Myocyte (in vitro differentiated cells): Measurements from ENCODE around the gene EIF1AD. TPM values are rescaled to one million over a fixed set of nuclear protein-coding genes. Genes with fewer than 3 reads are reported as not detected.

Experiments used
- DNase-seq: peaks from one replicate; pipeline ENCODE4 v3.0.0-alpha.2; 2012; ENCODE audit warnings: low read depth
- total RNA-seq: library from RNA; depleted of rRNA; stranded (reverse); fragments of >200 nt; gene quantifications from 2 replicates; pipeline ENCODE4 v1.2.3, GENCODE V29; 2014

EIF1AD gene
- total RNA-seq, 1 donor from 2014 or later = 41.3 TPM

GRCh38 chr11:66006134-66006890, 4.4 kb upstream of the EIF1AD start:
- no peak for DNase-seq

- DNase-seq = no peak
Measured at GRCh38 chr11:66004186-66004585, 2.2 kb upstream of the EIF1AD start.

- DNase-seq = no peak
Measured at GRCh38 chr11:66003291-66003690, 1.3 kb upstream of the EIF1AD start.

- DNase-seq = peak; percentile 82
Measured at GRCh38 chr11:66002648-66003225, 780 bp upstream of the EIF1AD start.

GRCh38 chr11:65997286-65997685, 4.7 kb downstream of the EIF1AD start:
- no peak for DNase-seq

- DNase-seq = no peak
Measured at GRCh38 chr11:65992056-65992455, 9.9 kb downstream of the EIF1AD start.

GRCh38 chr11:65988791-65989592, 13.0 kb downstream of the EIF1AD start:
- DNase-seq = peak; percentile 96

GRCh38 chr11:65987336-65987735, 14.6 kb downstream of the EIF1AD start:
- no peak for DNase-seq

GRCh38 chr11:65983589-65983987, 18.4 kb downstream of the EIF1AD start:
- no peak for DNase-seq

GRCh38 chr11:65982824-65983588, 19.0 kb downstream of the EIF1AD start:
- DNase-seq = no peak

- DNase-seq = no peak
Measured at GRCh38 chr11:65981972-65982823, 19.8 kb downstream of the EIF1AD start.

GRCh38 chr11:65981101-65981740, 20.7 kb downstream of the EIF1AD start:
- no peak for DNase-seq

- no peak for DNase-seq
Measured at GRCh38 chr11:65979261-65979759, 22.6 kb downstream of the EIF1AD start.

- no peak for DNase-seq
Measured at GRCh38 chr11:65978391-65979238, 23.3 kb downstream of the EIF1AD start.

- no peak for DNase-seq
Measured at GRCh38 chr11:65977621-65978390, 24.2 kb downstream of the EIF1AD start.

- DNase-seq = no peak
Measured at GRCh38 chr11:65976216-65977176, 25.5 kb downstream of the EIF1AD start.

GRCh38 chr11:65975771-65976170, 26.2 kb downstream of the EIF1AD start:
- no peak for DNase-seq
